ENCODE results near the gene LRRN2. TPM values are rescaled to one million over a fixed set of nuclear protein-coding genes. Genes with fewer than 3 reads are reported as not detected.

The LRRN2 gene
- total RNA-seq, 2 experiments from 2014 or later: not detected

- Mint-ChIP-seq H3K4me3 (no peak overlapping the region), H3K36me3 (ENCODE audit: low read depth) (no peaks in the 10 kb centered on the region), H3K9me3 (no peaks in the 10 kb centered on the region), H3K27me3 (peaks cover 33% of the 10 kb centered on the region), H3K27ac (no peak overlapping the region), H3K4me1 (peaks cover 7% of the 10 kb centered on the region)
- DNase-seq: no peak
- CTCF ChIA-PET: interaction anchor here (0.6 to 1.2 kb wide), 4 partner anchors 8 to 127 kb away, joined by 3 to 4 read pairs (median 3); no protein-coding TSS in a partner anchor
- POLR2A ChIA-PET: no interaction called here
Measured at GRCh38 chr1:204680051-204680450, 5.5 kb downstream of the LRRN2 start.

GRCh38 chr1:204678721-204679475 is 6.6 kb downstream of the LRRN2 start:
- Mint-ChIP-seq H3K4me1 (no peaks in the 10 kb centered on the region), H3K4me3 (no peak overlapping the region), H3K27ac (no peak overlapping the region), H3K9me3 (no peaks in the 10 kb centered on the region), H3K27me3 (peaks cover 23% of the 10 kb centered on the region), H3K36me3 (ENCODE audit: low read depth) (no peaks in the 10 kb centered on the region)
- no peak for DNase-seq
- ChIA-PET POLR2A (no interaction called here), CTCF (interaction anchor here (0.8 to 0.9 kb wide), 2 partner anchors 9 to 11 kb away, joined by 3 read pairs; no protein-coding TSS in a partner anchor)

- ChIA-PET CTCF (no interaction called here), POLR2A (no interaction called here)
- H3K9me3 Mint-ChIP-seq: no peaks in the 10 kb centered on the region
- no peaks in the 10 kb centered on the region for H3K36me3 Mint-ChIP-seq (ENCODE audit: low read depth)
- no peak for DNase-seq
- no peaks in the 10 kb centered on the region for H3K4me1 Mint-ChIP-seq
- peaks cover 15% of the 10 kb centered on the region for H3K27me3 Mint-ChIP-seq
- no peak overlapping the region for H3K27ac Mint-ChIP-seq
- no peak overlapping the region for H3K4me3 Mint-ChIP-seq
Measured at GRCh38 chr1:204677864-204678263, 7.7 kb downstream of the LRRN2 start.

- no peaks in the 10 kb centered on the region for H3K4me1 Mint-ChIP-seq
- no peak overlapping the region for H3K27ac Mint-ChIP-seq
- ChIA-PET POLR2A (no interaction called here), CTCF (interaction anchor here (1.1 to 1.5 kb wide), 3 partner anchors 30 to 88 kb away, joined by 3 to 5 read pairs (median 3); no protein-coding TSS in a partner anchor)
- no peak for DNase-seq
- H3K36me3 Mint-ChIP-seq (ENCODE audit: low read depth): no peaks in the 10 kb centered on the region
- peaks cover 12% of the 10 kb centered on the region for H3K27me3 Mint-ChIP-seq
- no peak overlapping the region for H3K4me3 Mint-ChIP-seq
- no peaks in the 10 kb centered on the region for H3K9me3 Mint-ChIP-seq
Measured at GRCh38 chr1:204676043-204676442, 9.5 kb downstream of the LRRN2 start.

GRCh38 chr1:204673909-204674649 is 11.5 kb downstream of the LRRN2 start:
- no peaks in the 10 kb centered on the region for H3K4me1 Mint-ChIP-seq
- H3K4me3 Mint-ChIP-seq: no peak overlapping the region
- no peak overlapping the region for H3K27ac Mint-ChIP-seq
- ChIA-PET CTCF (no interaction called here), POLR2A (no interaction called here)
- peaks cover 4% of the 10 kb centered on the region for H3K27me3 Mint-ChIP-seq
- H3K36me3 Mint-ChIP-seq (ENCODE audit: low read depth): no peaks in the 10 kb centered on the region
- no peak for DNase-seq
- no peaks in the 10 kb centered on the region for H3K9me3 Mint-ChIP-seq

GRCh38 chr1:204673209-204673608 is 12.3 kb downstream of the LRRN2 start:
- DNase-seq: no peak
- no peak overlapping the region for H3K4me3 Mint-ChIP-seq
- no peaks in the 10 kb centered on the region for H3K4me1 Mint-ChIP-seq
- H3K36me3 Mint-ChIP-seq (ENCODE audit: low read depth): no peaks in the 10 kb centered on the region
- no peak overlapping the region for H3K27ac Mint-ChIP-seq
- ChIA-PET POLR2A (no interaction called here), CTCF (interaction anchor here (1.1 to 1.3 kb wide), 4 partner anchors 9 to 107 kb away, joined by 3 to 4 read pairs (median 4); partner anchors contain the start of gene LRRN2)
- no peaks in the 10 kb centered on the region for H3K9me3 Mint-ChIP-seq
- no peaks in the 10 kb centered on the region for H3K27me3 Mint-ChIP-seq

- H3K4me1 Mint-ChIP-seq: no peaks in the 10 kb centered on the region
- H3K27ac Mint-ChIP-seq: no peak overlapping the region
- DNase-seq: no peak
- CTCF ChIA-PET: interaction anchor here (1.1 to 1.3 kb wide), 4 partner anchors 9 to 107 kb away, joined by 3 to 4 read pairs (median 4); partner anchors contain the start of gene LRRN2
- no peak overlapping the region for H3K4me3 Mint-ChIP-seq
- POLR2A ChIA-PET: no interaction called here
- H3K27me3 Mint-ChIP-seq: no peaks in the 10 kb centered on the region
- no peaks in the 10 kb centered on the region for H3K36me3 Mint-ChIP-seq (ENCODE audit: low read depth)
- H3K9me3 Mint-ChIP-seq: no peaks in the 10 kb centered on the region
Measured at GRCh38 chr1:204672482-204673121, 12.9 kb downstream of the LRRN2 start.

GRCh38 chr1:204672069-204672468 is 13.5 kb downstream of the LRRN2 start:
- Mint-ChIP-seq H3K36me3 (ENCODE audit: low read depth) (no peaks in the 10 kb centered on the region), H3K9me3 (no peaks in the 10 kb centered on the region), H3K4me1 (no peaks in the 10 kb centered on the region), H3K4me3 (no peak overlapping the region), H3K27me3 (no peaks in the 10 kb centered on the region), H3K27ac (no peak overlapping the region)
- DNase-seq: no peak
- CTCF ChIA-PET: interaction anchor here (1.1 to 1.3 kb wide), 3 partner anchors 10 to 106 kb away, joined by 3 to 4 read pairs (median 4); partner anchors contain the start of gene LRRN2
- POLR2A ChIA-PET: no interaction called here

- Mint-ChIP-seq H3K4me1 (no peaks in the 10 kb centered on the region), H3K9me3 (no peaks in the 10 kb centered on the region), H3K4me3 (no peak overlapping the region), H3K27me3 (no peaks in the 10 kb centered on the region), H3K27ac (no peak overlapping the region), H3K36me3 (ENCODE audit: low read depth) (no peaks in the 10 kb centered on the region)
- CTCF ChIA-PET: interaction anchor here (1.2 kb wide), 1 partner anchor 10 kb away, joined by 4 read pairs; no protein-coding TSS in a partner anchor
- DNase-seq: no peak
- POLR2A ChIA-PET: no interaction called here
Measured at GRCh38 chr1:204670152-204670927, 15.2 kb downstream of the LRRN2 start.

- Mint-ChIP-seq H3K27ac (no peak overlapping the region), H3K9me3 (no peaks in the 10 kb centered on the region), H3K27me3 (no peaks in the 10 kb centered on the region), H3K4me1 (no peaks in the 10 kb centered on the region), H3K4me3 (no peak overlapping the region), H3K36me3 (ENCODE audit: low read depth) (no peaks in the 10 kb centered on the region)
- ChIA-PET CTCF (interaction anchor here (1.0 kb wide), 1 partner anchor 223 kb away, joined by 3 read pairs; no protein-coding TSS in a partner anchor), POLR2A (no interaction called here)
- no peak for DNase-seq
Measured at GRCh38 chr1:204669579-204669978, 16.0 kb downstream of the LRRN2 start.

GRCh38 chr1:204664384-204664651 is 21.2 kb downstream of the LRRN2 start:
- Mint-ChIP-seq H3K27me3 (peaks cover 5% of the 10 kb centered on the region), H3K36me3 (ENCODE audit: low read depth) (no peaks in the 10 kb centered on the region), H3K4me3 (no peak overlapping the region), H3K4me1 (no peaks in the 10 kb centered on the region), H3K27ac (no peak overlapping the region), H3K9me3 (no peaks in the 10 kb centered on the region)
- ChIA-PET POLR2A (no interaction called here), CTCF (interaction anchor here (1.1 to 2.1 kb wide), 2 partner anchors 13 to 20 kb away, joined by 4 read pairs; no protein-coding TSS in a partner anchor)
- no peak for DNase-seq

- no peak overlapping the region for H3K27ac Mint-ChIP-seq
- ChIA-PET POLR2A (no interaction called here), CTCF (interaction anchor here (1.1 kb wide), 1 partner anchor 13 kb away, joined by 4 read pairs; no protein-coding TSS in a partner anchor)
- H3K36me3 Mint-ChIP-seq (ENCODE audit: low read depth): no peaks in the 10 kb centered on the region
- H3K9me3 Mint-ChIP-seq: no peaks in the 10 kb centered on the region
- peaks cover 5% of the 10 kb centered on the region for H3K27me3 Mint-ChIP-seq
- H3K4me1 Mint-ChIP-seq: no peaks in the 10 kb centered on the region
- no peak overlapping the region for H3K4me3 Mint-ChIP-seq
- no peak for DNase-seq
Measured at GRCh38 chr1:204663644-204664383, 21.7 kb downstream of the LRRN2 start.

Measured in activated CD4-positive, alpha-beta T cell treated with anti-CD3 and anti-CD28 coated beads, Interleukin-2, amount 10 ng/mL, durations not matched to agents 7 days and 5 days (primary cell).